Measurements from ENCODE around the gene TIMM17A.

Gene TIMM17A

DNA sequence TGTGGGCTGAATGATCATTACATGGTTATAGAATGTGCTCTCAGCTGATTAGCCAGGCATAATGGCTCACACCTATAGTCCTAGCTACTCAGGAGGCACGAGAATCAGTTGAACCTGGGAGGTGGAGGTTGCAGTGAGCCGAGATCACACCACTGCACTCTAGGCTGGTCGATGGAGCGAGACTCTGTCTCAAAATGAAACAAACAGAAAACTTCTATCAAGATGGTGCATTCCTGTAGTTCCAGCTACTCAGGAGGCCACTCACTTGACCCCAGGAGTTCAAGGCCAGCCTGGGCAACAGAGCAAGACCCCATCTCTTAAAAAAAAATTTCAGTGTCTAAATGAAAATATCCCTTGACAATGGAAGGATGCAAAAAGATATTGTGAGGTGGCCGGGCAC, 10.9 kb downstream of the TIMM17A start:
- Histone ChIP-seq H2AFZ (ENCODE audit: low read length) (no peak overlapping the region), H3K4me2 (ENCODE audit: low read length) (no peak overlapping the region), H3K79me2 (ENCODE audit: insufficient read depth, low read length) (no peaks in the 10 kb centered on the region), H3K9me2 (ENCODE audit: low read depth, low read length) (no peaks in the 10 kb centered on the region), H3K36me3 (ENCODE audit: insufficient read depth, low read length) (peaks cover 89% of the 10 kb centered on the region), H3K9me3 (ENCODE audit: low read length) (no peaks in the 10 kb centered on the region), H3K4me3 (ENCODE audit: low read depth, low read length, poor library complexity, severe bottlenecking) (no peak overlapping the region), H4K20me1 (ENCODE audit: insufficient read depth, low read length) (no peaks in the 10 kb centered on the region), H3K27me3 (ENCODE audit: insufficient read depth, low read length) (no peaks in the 10 kb centered on the region), H3K27ac (ENCODE audit: low read depth, low read length, poor library complexity, severe bottlenecking) (no peak overlapping the region), H3K4me1 (ENCODE audit: insufficient read depth, low read length, severe bottlenecking) (no peaks in the 10 kb centered on the region), H3F3A (ENCODE audit: insufficient read depth, low read length) (no peaks in the 10 kb centered on the region), H3K9ac (ENCODE audit: low read length) (no peak overlapping the region)
- no peak for TF ChIP-seq EZH2 (IDR thresholded peaks at IDR 0.05; ENCODE audit: borderline replicate concordance, low read length)
- TF ChIP-seq, protein P1, sequence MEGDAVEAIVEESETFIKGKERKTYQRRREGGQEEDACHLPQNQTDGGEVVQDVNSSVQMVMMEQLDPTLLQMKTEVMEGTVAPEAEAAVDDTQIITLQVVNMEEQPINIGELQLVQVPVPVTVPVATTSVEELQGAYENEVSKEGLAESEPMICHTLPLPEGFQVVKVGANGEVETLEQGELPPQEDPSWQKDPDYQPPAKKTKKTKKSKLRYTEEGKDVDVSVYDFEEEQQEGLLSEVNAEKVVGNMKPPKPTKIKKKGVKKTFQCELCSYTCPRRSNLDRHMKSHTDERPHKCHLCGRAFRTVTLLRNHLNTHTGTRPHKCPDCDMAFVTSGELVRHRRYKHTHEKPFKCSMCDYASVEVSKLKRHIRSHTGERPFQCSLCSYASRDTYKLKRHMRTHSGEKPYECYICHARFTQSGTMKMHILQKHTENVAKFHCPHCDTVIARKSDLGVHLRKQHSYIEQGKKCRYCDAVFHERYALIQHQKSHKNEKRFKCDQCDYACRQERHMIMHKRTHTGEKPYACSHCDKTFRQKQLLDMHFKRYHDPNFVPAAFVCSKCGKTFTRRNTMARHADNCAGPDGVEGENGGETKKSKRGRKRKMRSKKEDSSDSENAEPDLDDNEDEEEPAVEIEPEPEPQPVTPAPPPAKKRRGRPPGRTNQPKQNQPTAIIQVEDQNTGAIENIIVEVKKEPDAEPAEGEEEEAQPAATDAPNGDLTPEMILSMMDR (IDR thresholded peaks at IDR 0.05; ENCODE audit: low read length): no peak

DNA sequence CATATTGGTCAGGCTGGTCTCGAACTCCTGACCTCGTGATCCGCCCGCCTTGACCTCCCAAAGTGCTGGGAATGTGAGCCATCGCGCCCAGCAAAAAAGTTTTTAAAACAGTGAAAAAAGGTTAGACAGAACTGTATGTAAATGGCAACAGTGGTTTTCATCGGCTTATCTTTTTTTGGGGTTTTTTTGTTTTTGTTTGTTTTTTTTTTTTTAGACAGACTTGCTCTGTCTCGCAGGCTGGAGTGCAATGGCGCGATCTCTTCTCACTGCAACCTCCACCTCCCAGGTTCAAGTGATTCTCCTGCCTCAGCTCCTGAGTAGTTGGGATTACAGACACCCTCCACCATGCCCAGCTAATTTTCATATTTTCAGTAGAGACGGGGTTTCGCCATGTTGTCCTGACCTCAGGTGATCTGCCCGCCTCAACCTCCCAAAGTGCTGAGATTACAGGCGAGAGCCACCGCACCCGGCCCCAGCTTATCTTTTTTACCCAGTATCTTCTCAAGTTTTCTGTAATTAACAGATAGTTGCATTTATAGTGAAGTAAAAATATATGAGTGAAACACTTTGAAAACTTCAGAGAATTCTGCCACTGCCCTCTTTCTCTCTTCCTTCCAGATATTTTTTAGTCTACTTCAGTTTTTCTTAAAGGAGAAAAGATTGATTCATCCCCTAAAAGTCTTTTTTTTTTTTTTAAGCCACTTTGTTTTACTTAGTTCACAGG, 13.1 kb downstream of the TIMM17A start:
- Histone ChIP-seq H3K4me1 (ENCODE audit: insufficient read depth, low read length, severe bottlenecking) (no peaks in the 10 kb centered on the region), H3K9ac (ENCODE audit: low read length) (no peak overlapping the region), H3K9me2 (ENCODE audit: low read depth, low read length) (no peaks in the 10 kb centered on the region), H3K9me3 (ENCODE audit: low read length) (no peaks in the 10 kb centered on the region), H3K79me2 (ENCODE audit: insufficient read depth, low read length) (no peaks in the 10 kb centered on the region), H2AFZ (ENCODE audit: low read length) (no peak overlapping the region), H3F3A (ENCODE audit: insufficient read depth, low read length) (no peaks in the 10 kb centered on the region), H3K4me3 (ENCODE audit: low read depth, low read length, poor library complexity, severe bottlenecking) (no peak overlapping the region), H4K20me1 (ENCODE audit: insufficient read depth, low read length) (no peaks in the 10 kb centered on the region), H3K27ac (ENCODE audit: low read depth, low read length, poor library complexity, severe bottlenecking) (no peak overlapping the region), H3K27me3 (ENCODE audit: insufficient read depth, low read length) (no peaks in the 10 kb centered on the region), H3K36me3 (ENCODE audit: insufficient read depth, low read length) (peaks cover 67% of the 10 kb centered on the region), H3K4me2 (ENCODE audit: low read length) (no peak overlapping the region)
- TF ChIP-seq, protein P1 (IDR thresholded peaks at IDR 0.05; ENCODE audit: low read length): no peak
- TF ChIP-seq EZH2 (IDR thresholded peaks at IDR 0.05; ENCODE audit: borderline replicate concordance, low read length): no peak

DNA sequence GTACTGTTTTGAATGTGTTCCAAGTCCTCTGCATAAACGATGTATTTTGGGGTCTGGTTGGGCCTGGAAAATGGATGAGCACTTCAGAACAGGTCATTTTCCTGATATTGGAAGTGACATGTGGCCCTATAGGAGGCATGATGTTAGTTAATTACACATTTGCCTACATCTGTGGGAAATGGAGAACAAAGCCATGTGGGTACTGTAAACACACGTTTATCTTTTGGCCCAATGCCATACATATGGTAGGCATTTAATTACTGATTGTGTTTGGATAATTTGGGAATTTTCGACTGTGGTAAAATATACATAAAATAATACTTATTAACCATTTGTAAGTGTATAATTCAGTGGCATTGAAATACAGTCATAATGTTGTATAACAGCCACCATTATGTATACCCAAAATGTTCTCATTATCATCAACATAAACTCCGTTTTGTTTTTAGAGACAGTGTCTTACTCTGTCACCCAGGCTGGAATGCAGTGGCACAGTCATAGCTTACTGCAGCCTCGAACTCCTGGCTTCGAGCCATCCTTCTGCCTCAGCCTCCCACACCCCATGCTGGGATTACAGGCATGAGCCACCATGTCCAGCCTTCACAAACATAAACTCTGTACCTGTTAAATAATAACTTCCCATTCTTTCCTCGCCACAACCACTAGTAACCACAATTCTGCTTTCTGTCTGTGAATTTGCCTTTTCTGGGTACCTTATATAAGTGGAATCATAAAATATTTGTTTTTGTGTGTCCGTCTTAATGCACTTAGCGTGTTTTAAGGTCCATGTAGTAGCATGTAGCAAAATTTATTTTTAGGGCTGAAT, 15.2 kb downstream of the TIMM17A start:
- no peaks in the 10 kb centered on the region for H3K4me1 ChIP-seq (ENCODE audit: insufficient read depth, low read length, severe bottlenecking)
- TF ChIP-seq, protein P1 (IDR thresholded peaks at IDR 0.05; ENCODE audit: low read length): no peak
- TF ChIP-seq EZH2 (IDR thresholded peaks at IDR 0.05; ENCODE audit: borderline replicate concordance, low read length): no peak
- H3K4me2 ChIP-seq (ENCODE audit: low read length): no peak overlapping the region
- H4K20me1 ChIP-seq (ENCODE audit: insufficient read depth, low read length): no peaks in the 10 kb centered on the region
- H3K27ac ChIP-seq (ENCODE audit: low read depth, low read length, poor library complexity, severe bottlenecking): no peak overlapping the region
- H3F3A ChIP-seq (ENCODE audit: insufficient read depth, low read length): no peaks in the 10 kb centered on the region
- no peaks in the 10 kb centered on the region for H3K9me3 ChIP-seq (ENCODE audit: low read length)
- no peaks in the 10 kb centered on the region for H3K79me2 ChIP-seq (ENCODE audit: insufficient read depth, low read length)
- peaks cover 50% of the 10 kb centered on the region for H3K36me3 ChIP-seq (ENCODE audit: insufficient read depth, low read length)
- H3K9me2 ChIP-seq (ENCODE audit: low read depth, low read length): no peaks in the 10 kb centered on the region
- no peak overlapping the region for H3K9ac ChIP-seq (ENCODE audit: low read length)
- H3K4me3 ChIP-seq (ENCODE audit: low read depth, low read length, poor library complexity, severe bottlenecking): no peak overlapping the region
- no peaks in the 10 kb centered on the region; the same call in 1 of the 2 replicates for H3K27me3 ChIP-seq (ENCODE audit: insufficient read depth, low read length)
- no peak overlapping the region for H2AFZ ChIP-seq (ENCODE audit: low read length)
